GM19395 (cell line): ENCODE measurements around the gene RTP1.
"Not testable (repeated sequence)": the region's sequence is repeated elsewhere in the genome, so short reads cannot be mapped to it uniquely, and the experiment has no call there.

Experiments used
- ATAC-seq: cut with Tn5 transposase; IDR thresholded peaks from one replicate; pipeline ENCODE4 v1.9.1; 2021; ENCODE audit warnings: mild to moderate bottlenecking, moderate library complexity; ENCODE audit not compliant: unreplicated experiment

RTP1 gene

GRCh38 chr3:187197335-187197649 is at the start of gene RTP1:
RTP1 (plus strand) TSS chr3:187197486; CDS start chr3:187197516, 30 bp downstream.
- ATAC-seq, result no peak

GRCh38 chr3:187150186-187150585 is 47.1 kb upstream of the RTP1 start:
- no peak for ATAC-seq

GRCh38 chr3:187150599-187150998 is 46.7 kb upstream of the RTP1 start:
- no peak for ATAC-seq

GRCh38 chr3:187161556-187161955 is 35.7 kb upstream of the RTP1 start:
- no peak for ATAC-seq

GRCh38 chr3:187162265-187162953 is 34.9 kb upstream of the RTP1 start:
- no peak for ATAC-seq

GRCh38 chr3:187165144-187165543 is 32.1 kb upstream of the RTP1 start:
- no peak for ATAC-seq

- no peak for ATAC-seq
These were observed 30.5 kb upstream of the RTP1 start for GRCh38 chr3:187166750-187167149.

- no peak for ATAC-seq
These were observed 29.5 kb upstream of the RTP1 start for GRCh38 chr3:187167777-187168176.

GRCh38 chr3:187169231-187169960 is 27.9 kb upstream of the RTP1 start:
- no peak for ATAC-seq

GRCh38 chr3:187170911-187171310 is 26.4 kb upstream of the RTP1 start:
- ATAC-seq, result not testable (repeated sequence)

- ATAC-seq, result no peak
These were observed 24.4 kb upstream of the RTP1 start for GRCh38 chr3:187172929-187173328.

GRCh38 chr3:187181454-187182170 is 15.7 kb upstream of the RTP1 start:
- no peak for ATAC-seq

- ATAC-seq, result no peak
These were observed 13.9 kb upstream of the RTP1 start for GRCh38 chr3:187183210-187183862.

- no peak for ATAC-seq
These were observed 13.4 kb upstream of the RTP1 start for GRCh38 chr3:187183903-187184302.

GRCh38 chr3:187185759-187186158 is 11.5 kb upstream of the RTP1 start:
- no peak for ATAC-seq

GRCh38 chr3:187186375-187186774 is 10.9 kb upstream of the RTP1 start:
- no peak for ATAC-seq

GRCh38 chr3:187186801-187187421 is 10.4 kb upstream of the RTP1 start:
- ATAC-seq, result no peak

- ATAC-seq, result no peak
These were observed 8.4 kb upstream of the RTP1 start for GRCh38 chr3:187188931-187189330.

- ATAC-seq, result no peak
These were observed 6.0 kb upstream of the RTP1 start for GRCh38 chr3:187191271-187191670.

- ATAC-seq, result no peak
These were observed 4.1 kb upstream of the RTP1 start for GRCh38 chr3:187193181-187193580.
